Tibial artery (tissue), 4 donors: ENCODE results near the gene ANTXR2.

Experiments used
- DNase-seq, 2 donors: peaks; one replicate each; pipeline ENCODE4 v3.0.0-alpha.2; 2019
- H3K27ac ChIP-seq, 2 donors: fragments of 200-600 bp; sonication (generic) in 1 of 2; 1 replicate in 1 of 2; 2 replicates in 1 of 2; pipeline ENCODE4 v1.5.1; 2018 to 2019; ENCODE audit warnings: mild to moderate bottlenecking in 1 of 2
- H3K27me3 ChIP-seq, 2 donors: fragments of 200-600 bp; sonication (generic) in 1 of 2; one replicate each; pipeline versions ENCODE4 v1.5.1 to v1.6.0; 2016 to 2019
- H3K36me3 ChIP-seq, 3 donors: fragments of 200-600 bp; sonication (generic) in 2 of 3; one replicate each; pipeline ENCODE4 v1.5.1; 2016 to 2019; ENCODE audit warnings: mild to moderate bottlenecking in 2 of 3
- H3K4me1 ChIP-seq, 4 donors: fragments of 200-600 bp; sonication (generic) in 2 of 4; 1 replicate in 3 of 4; 2 replicates in 1 of 4; pipeline ENCODE4 v1.5.1; 2016 to 2019
- H3K4me3 ChIP-seq, 2 donors: fragments of 200-600 bp; sonication (generic) in 1 of 2; 1 replicate in 1 of 2; 2 replicates in 1 of 2; pipeline ENCODE4 v1.5.1; 2018 to 2019; ENCODE audit warnings: mild to moderate bottlenecking in 2 of 2
- H3K9me3 ChIP-seq, 3 donors: fragments of 200-600 bp; sonication (generic) in 1 of 3; one replicate each; pipeline ENCODE4 v1.5.1; 2016 to 2019
- CTCF ChIP-seq, 2 experiments: fragments of 200-600 bp in 1 of 2; fragments of 450-650 bp in 1 of 2; IDR thresholded peaks; one replicate each; pipeline ENCODE4 v1.5.1; 2017 to 2019; ENCODE audit warnings: antibody characterized with exemption in 2 of 2, mild to moderate bottlenecking in 1 of 2, moderate library complexity in 1 of 2
- intact Hi-C: fragments of 100-400 bp; cut with DNase I; formaldehyde crosslinking; loops from one replicate; pipeline ENCODE4 v1.15.0; 2023; ENCODE audit warnings: low total_unique reads

Gene ANTXR2

GRCh38 chr4:79983431-79983830 is 89.6 kb downstream of the ANTXR2 start:
- intact Hi-C loops, result no loop called here
- H3K9me3 ChIP-seq, result no peaks in the 10 kb centered on the region
- H3K4me3 ChIP-seq, result no peak overlapping the region
- no peaks in the 10 kb centered on the region for H3K27me3 ChIP-seq
- DNase-seq, result no peak
- TF ChIP-seq CTCF (IDR thresholded peaks at IDR 0.05), result no peak
- H3K4me1 ChIP-seq, result peaks cover 0 to 13% (median 0%) of the 10 kb centered on the region in 4 donors
- peaks cover 0 to 6% (median 5%) of the 10 kb centered on the region in 3 donors for H3K36me3 ChIP-seq
- H3K27ac ChIP-seq, result no peak overlapping the region

GRCh38 chr4:79982601-79983322 is 90.3 kb downstream of the ANTXR2 start:
- Histone ChIP-seq H3K9me3 (no peaks in the 10 kb centered on the region), H3K36me3 (peaks cover 5 to 13% (median 11%) of the 10 kb centered on the region in 3 donors), H3K27me3 (no peaks in the 10 kb centered on the region), H3K4me3 (no peak overlapping the region), H3K4me1 (peaks cover 0 to 13% (median 0%) of the 10 kb centered on the region in 4 donors), H3K27ac (no peak overlapping the region)
- TF ChIP-seq CTCF (IDR thresholded peaks at IDR 0.05), result no peak
- intact Hi-C loops, result no loop called here
- no peak for DNase-seq

- Histone ChIP-seq H3K27ac (no peak overlapping the region), H3K4me3 (no peak overlapping the region), H3K4me1 (peaks cover 0 to 5% (median 0%) of the 10 kb centered on the region in 4 donors), H3K36me3 (peaks cover 25 to 35% (median 29%) of the 10 kb centered on the region in 3 donors), H3K9me3 (no peaks in the 10 kb centered on the region), H3K27me3 (no peaks in the 10 kb centered on the region)
- no peak for DNase-seq
- intact Hi-C loops, result no loop called here
- TF ChIP-seq CTCF (IDR thresholded peaks at IDR 0.05), result no peak
Measured at GRCh38 chr4:79980448-79980847, 92.6 kb downstream of the ANTXR2 start.

GRCh38 chr4:79979785-79980437 is 93.1 kb downstream of the ANTXR2 start:
- H3K4me3 ChIP-seq, result no peak overlapping the region
- DNase-seq, result no peak
- H3K27me3 ChIP-seq, result no peaks in the 10 kb centered on the region
- TF ChIP-seq CTCF (IDR thresholded peaks at IDR 0.05), result no peak
- no peak overlapping the region for H3K27ac ChIP-seq
- H3K36me3 ChIP-seq, result peaks cover 25 to 35% (median 33%) of the 10 kb centered on the region in 3 donors
- H3K4me1 ChIP-seq, result peaks cover 0 to 5% (median 0%) of the 10 kb centered on the region in 4 donors
- intact Hi-C loops, result no loop called here
- H3K9me3 ChIP-seq, result no peaks in the 10 kb centered on the region

GRCh38 chr4:79977131-79977840 is 95.7 kb downstream of the ANTXR2 start:
- Histone ChIP-seq H3K9me3 (no peaks in the 10 kb centered on the region), H3K27ac (no peak overlapping the region), H3K4me3 (no peak overlapping the region), H3K27me3 (no peaks in the 10 kb centered on the region), H3K36me3 (peaks cover 25 to 43% (median 33%) of the 10 kb centered on the region in 3 donors), H3K4me1 (peaks cover 0 to 5% (median 0%) of the 10 kb centered on the region in 4 donors)
- DNase-seq, result no peak
- TF ChIP-seq CTCF (IDR thresholded peaks at IDR 0.05), result no peak
- intact Hi-C loops, result no loop called here
